Effector memory CD8-positive, alpha-beta T cell (primary cell): ENCODE measurements around the gene CD300LD.
"Not testable (repeated sequence)": the region's sequence is repeated elsewhere in the genome, so short reads cannot be mapped to it uniquely, and the experiment has no call there.

Experiments used
- ATAC-seq: fragments of 150-1000 bp; cut with Tn5 transposase; replicated peaks from 2 replicates; pipeline ENCODE4 v1.10.0; 2021; ENCODE audit warnings: mild to moderate bottlenecking, moderate library complexity
- DNase-seq, 3 experiments: peaks; one replicate each; pipeline ENCODE4 v3.0.0; 2021
- H3K27ac Mint-ChIP-seq, 2 donors: one replicate each; pipeline ENCODE4 v1.8.0; 2022; ENCODE audit warnings: mild to moderate bottlenecking in 2 of 2, mixed read lengths in 2 of 2, moderate library complexity in 2 of 2
- H3K27me3 Mint-ChIP-seq, 2 donors: one replicate each; pipeline ENCODE4 v1.8.0; 2022; ENCODE audit warnings: mixed read lengths in 2 of 2
- H3K36me3 Mint-ChIP-seq: one replicate; pipeline ENCODE4 v1.8.0; 2022; ENCODE audit warnings: mild to moderate bottlenecking, moderate library complexity, mixed read lengths; ENCODE audit not compliant: insufficient read depth
- H3K4me1 Mint-ChIP-seq, 2 donors: one replicate each; pipeline ENCODE4 v1.8.0; 2022; ENCODE audit warnings: low read depth in 2 of 2, mixed read lengths in 2 of 2
- H3K4me3 Mint-ChIP-seq, 2 donors: one replicate each; pipeline ENCODE4 v1.8.0; 2022; ENCODE audit warnings: mild to moderate bottlenecking in 2 of 2, mixed read lengths in 2 of 2, moderate library complexity in 2 of 2
- H3K9me3 Mint-ChIP-seq, 2 donors: one replicate each; pipeline ENCODE4 v1.8.0; 2022; ENCODE audit warnings: mixed read lengths in 2 of 2

Gene CD300LD

GRCh38 chr17:74558882-74559519, 33.1 kb downstream of the CD300LD start:
- Mint-ChIP-seq H3K9me3 (no peaks in the 10 kb centered on the region), H3K36me3 (no peaks in the 10 kb centered on the region), H3K4me1 (peaks cover 2 to 6% of the 10 kb centered on the region in 2 donors), H3K27me3 (peaks cover 20 to 36% of the 10 kb centered on the region in 2 donors), H3K27ac (no peak overlapping the region), H3K4me3 (no peak overlapping the region)
- no peak for DNase-seq
- no peak for ATAC-seq

- H3K4me1 Mint-ChIP-seq, H3K27ac Mint-ChIP-seq, DNase-seq, ATAC-seq, H3K36me3 Mint-ChIP-seq, H3K4me3 Mint-ChIP-seq, H3K9me3 Mint-ChIP-seq: not testable (repeated sequence)
- peaks cover 15 to 30% of the 10 kb centered on the region in 2 donors for H3K27me3 Mint-ChIP-seq
Measured at GRCh38 chr17:74558402-74558801, 33.7 kb downstream of the CD300LD start.

- H3K27ac Mint-ChIP-seq: no peak overlapping the region
- ATAC-seq: no peak
- H3K36me3 Mint-ChIP-seq: peaks cover 4% of the 10 kb centered on the region
- no peaks in the 10 kb centered on the region for H3K9me3 Mint-ChIP-seq
- no peak for DNase-seq
- no peak overlapping the region for H3K4me3 Mint-ChIP-seq
- peaks cover 19 to 30% of the 10 kb centered on the region in 2 donors for H3K27me3 Mint-ChIP-seq
- H3K4me1 Mint-ChIP-seq: peaks cover 2 to 6% of the 10 kb centered on the region in 2 donors
Measured at GRCh38 chr17:74555427-74555940, 36.6 kb downstream of the CD300LD start.

GRCh38 chr17:74554909-74555308, 37.2 kb downstream of the CD300LD start:
- Mint-ChIP-seq H3K9me3 (no peaks in the 10 kb centered on the region), H3K36me3 (peaks cover 4% of the 10 kb centered on the region), H3K27ac (no peak overlapping the region), H3K27me3 (peaks cover 19 to 36% of the 10 kb centered on the region in 2 donors), H3K4me3 (no peak overlapping the region), H3K4me1 (peaks cover 2 to 6% of the 10 kb centered on the region in 2 donors)
- no peak for DNase-seq
- no peak for ATAC-seq

- no peak for ATAC-seq
- H3K27ac Mint-ChIP-seq: no peak overlapping the region
- peaks cover 4% of the 10 kb centered on the region for H3K36me3 Mint-ChIP-seq
- no peaks in the 10 kb centered on the region for H3K9me3 Mint-ChIP-seq
- no peak overlapping the region for H3K4me3 Mint-ChIP-seq
- H3K4me1 Mint-ChIP-seq: peaks cover 8% of the 10 kb centered on the region in 2 donors
- no peak for DNase-seq
- H3K27me3 Mint-ChIP-seq: peaks cover 14 to 57% of the 10 kb centered on the region in 2 donors
Measured at GRCh38 chr17:74552037-74552436, 40.0 kb downstream of the CD300LD start.

GRCh38 chr17:74550602-74551001, 41.5 kb downstream of the CD300LD start:
- no peaks in the 10 kb centered on the region for H3K9me3 Mint-ChIP-seq
- H3K27me3 Mint-ChIP-seq: peaks cover 14 to 50% of the 10 kb centered on the region in 2 donors
- H3K36me3 Mint-ChIP-seq: peaks cover 4% of the 10 kb centered on the region
- ATAC-seq (no peak), DNase-seq (no peak)
- peaks cover 8 to 10% of the 10 kb centered on the region in 2 donors for H3K4me1 Mint-ChIP-seq
- H3K27ac Mint-ChIP-seq: no peak overlapping the region
- no peak overlapping the region for H3K4me3 Mint-ChIP-seq

- Mint-ChIP-seq H3K4me1 (peaks cover 8 to 10% of the 10 kb centered on the region in 2 donors), H3K9me3 (no peaks in the 10 kb centered on the region), H3K36me3 (peaks cover 4% of the 10 kb centered on the region), H3K4me3 (no peak overlapping the region), H3K27ac (no peak overlapping the region), H3K27me3 (peaks cover 14 to 50% of the 10 kb centered on the region in 2 donors)
- ATAC-seq: no peak
- no peak for DNase-seq
Measured at GRCh38 chr17:74549343-74549742, 42.7 kb downstream of the CD300LD start.

- Mint-ChIP-seq H3K27me3 (peaks cover 14 to 57% of the 10 kb centered on the region in 2 donors), H3K36me3 (peaks cover 4% of the 10 kb centered on the region), H3K27ac (peak overlapping the region; percentile 29 to 56), H3K4me1 (peaks cover 11 to 13% of the 10 kb centered on the region in 2 donors), H3K4me3 (no peak overlapping the region), H3K9me3 (no peaks in the 10 kb centered on the region)
- ATAC-seq (no peak), DNase-seq (no peak)
Measured at GRCh38 chr17:74547736-74548135, 44.3 kb downstream of the CD300LD start.

- H3K4me3 Mint-ChIP-seq: no peak overlapping the region
- DNase-seq (no peak), ATAC-seq (no peak)
- H3K9me3 Mint-ChIP-seq: no peaks in the 10 kb centered on the region
- peaks cover 19 to 57% of the 10 kb centered on the region in 2 donors for H3K27me3 Mint-ChIP-seq
- peak overlapping the region; percentile 29 to 56 for H3K27ac Mint-ChIP-seq
- H3K36me3 Mint-ChIP-seq: peaks cover 1% of the 10 kb centered on the region
- peaks cover 11 to 13% of the 10 kb centered on the region in 2 donors for H3K4me1 Mint-ChIP-seq
Measured at GRCh38 chr17:74547264-74547663, 44.8 kb downstream of the CD300LD start.

GRCh38 chr17:74546586-74546985, 45.5 kb downstream of the CD300LD start:
- Mint-ChIP-seq H3K27me3 (peaks cover 19 to 56% of the 10 kb centered on the region in 2 donors), H3K4me3 (no peak overlapping the region), H3K36me3 (no peaks in the 10 kb centered on the region), H3K9me3 (no peaks in the 10 kb centered on the region), H3K27ac (peak overlapping the region in 1 of 2 donors; percentile 54), H3K4me1 (peaks cover 11 to 13% of the 10 kb centered on the region in 2 donors)
- ATAC-seq (no peak), DNase-seq (no peak)

- H3K4me1 Mint-ChIP-seq: peaks cover 11 to 13% of the 10 kb centered on the region in 2 donors
- ATAC-seq (peak; percentile 45), DNase-seq (no peak)
- no peak within 1 kb of the TSS for H3K4me3 Mint-ChIP-seq
- H3K27me3 Mint-ChIP-seq: peaks cover 14 to 55% of the 10 kb centered on the region in 2 donors
- no peaks in the 10 kb centered on the region for H3K9me3 Mint-ChIP-seq
- no peaks in the 10 kb centered on the region for H3K36me3 Mint-ChIP-seq
- H3K27ac Mint-ChIP-seq: peak within 1 kb of the TSS in 1 of 2 donors; percentile 54
Measured at GRCh38 chr17:74545843-74546230, 46.2 kb downstream of the CD300LD start, which contains the start of gene CD300C. TSS of gene CD300C (minus strand) at chr17:74546115. CDS start at chr17:74545782, 333 bp downstream.

GRCh38 chr17:74544991-74545842, 46.9 kb downstream of the CD300LD start:
- Mint-ChIP-seq H3K36me3 (no peaks in the 10 kb centered on the region), H3K4me3 (no peak overlapping the region), H3K9me3 (no peaks in the 10 kb centered on the region), H3K27me3 (peaks cover 18 to 55% of the 10 kb centered on the region in 2 donors), H3K4me1 (peaks cover 11 to 13% of the 10 kb centered on the region in 2 donors), H3K27ac (no peak overlapping the region)
- ATAC-seq (no peak), DNase-seq (no peak)

GRCh38 chr17:74543891-74544760, 48.0 kb downstream of the CD300LD start:
- DNase-seq (no peak), ATAC-seq (no peak)
- Mint-ChIP-seq H3K4me3 (no peak overlapping the region), H3K9me3 (no peaks in the 10 kb centered on the region), H3K4me1 (peaks cover 11 to 13% of the 10 kb centered on the region in 2 donors), H3K27ac (no peak overlapping the region), H3K36me3 (no peaks in the 10 kb centered on the region), H3K27me3 (peaks cover 29 to 55% of the 10 kb centered on the region in 2 donors)
